Measurements from ENCODE around the gene SKAP1.
A peak's percentile ranks its signal among the peaks of the same experiment; 100 is the strongest.

Gene SKAP1

GRCh38 chr17:48161127-48161905 is 268.7 kb downstream of the SKAP1 start:
- no peak for DNase-seq

GRCh38 chr17:48160177-48161081 is 269.6 kb downstream of the SKAP1 start:
- DNase-seq: no peak

- DNase-seq: no peak
Observed at GRCh38 chr17:48159232-48159631, 270.8 kb downstream of the SKAP1 start.

- no peak for DNase-seq
Observed at GRCh38 chr17:48155889-48156611, 274.0 kb downstream of the SKAP1 start.

GRCh38 chr17:48153691-48154358 is 276.2 kb downstream of the SKAP1 start:
- DNase-seq: peak; percentile 20

GRCh38 chr17:48152289-48152688 is 277.7 kb downstream of the SKAP1 start:
- no peak for DNase-seq

- no peak for DNase-seq
Observed at GRCh38 chr17:48151220-48151619, 278.8 kb downstream of the SKAP1 start.

GRCh38 chr17:48150597-48151001 is 279.4 kb downstream of the SKAP1 start:
- no peak for DNase-seq

GRCh38 chr17:48149787-48150463 is 280.1 kb downstream of the SKAP1 start:
- DNase-seq: no peak

- no peak for DNase-seq
Observed at GRCh38 chr17:48148854-48149786, 280.9 kb downstream of the SKAP1 start.

GRCh38 chr17:48148029-48148770 is 281.8 kb downstream of the SKAP1 start:
- peak; percentile 18 for DNase-seq

- no peak for DNase-seq
Observed at GRCh38 chr17:48144976-48145798, 284.8 kb downstream of the SKAP1 start.

- no peak for DNase-seq
Observed at GRCh38 chr17:48144231-48144630, 285.8 kb downstream of the SKAP1 start.

GRCh38 chr17:48143629-48144028 is 286.4 kb downstream of the SKAP1 start:
- DNase-seq: no peak

- peak; percentile 78 for DNase-seq
Observed at GRCh38 chr17:48139944-48140343, 290.1 kb downstream of the SKAP1 start.

GRCh38 chr17:48137656-48138055 is 292.4 kb downstream of the SKAP1 start:
- DNase-seq: no peak

- no peak for DNase-seq
Observed at GRCh38 chr17:48134912-48135480, 295.0 kb downstream of the SKAP1 start.

GRCh38 chr17:48132385-48132784 is 297.6 kb downstream of the SKAP1 start:
- no peak for DNase-seq

Data from GF-D8 (cell line).